ENCODE data around the gene ZNF584.

- no peak for TF ChIP-seq MYC (IDR thresholded peaks at IDR 0.05; ENCODE audit: borderline replicate concordance, low read length)
- no peak for TF ChIP-seq RARB (CRISPR knock-in tag; IDR thresholded peaks at IDR 0.05)
- no peak for TF ChIP-seq JUNB (IDR thresholded peaks at IDR 0.05)
- peak; percentile 35; the same call in 1 of the 3 replicates for TF ChIP-seq CTCF (IDR thresholded peaks at IDR 0.05)
- TF ChIP-seq JUN (IDR thresholded peaks at IDR 0.05), result no peak
- no peak for TF ChIP-seq HMGXB4 (CRISPR knock-in tag; IDR thresholded peaks at IDR 0.05; ENCODE audit: borderline replicate concordance)
- TF ChIP-seq MAX (IDR thresholded peaks at IDR 0.05), result 0 out of 2 replicates have a peak, but pooled peaks have one; percentile 21
- TF ChIP-seq KDM1A (IDR thresholded peaks at IDR 0.05; ENCODE audit: low read depth), result no peak
- no peak for TF ChIP-seq BHLHE40 (IDR thresholded peaks at IDR 0.05; ENCODE audit: low read depth, low read length)
- TF ChIP-seq POLR2A (IDR thresholded peaks at IDR 0.05; ENCODE audit: low read length), result peak; percentile 36
These were observed 1.4 kb upstream of the ZNF584 start for GRCh38 chr19:58406818-58407657.
